ENCODE results near the gene UPP2. TPM values are rescaled to one million over a fixed set of nuclear protein-coding genes. Genes with fewer than 3 reads are reported as not detected.

The UPP2 gene
- polyA plus RNA-seq, 1 donor from 2014 or later: 0.12 TPM

DNA sequence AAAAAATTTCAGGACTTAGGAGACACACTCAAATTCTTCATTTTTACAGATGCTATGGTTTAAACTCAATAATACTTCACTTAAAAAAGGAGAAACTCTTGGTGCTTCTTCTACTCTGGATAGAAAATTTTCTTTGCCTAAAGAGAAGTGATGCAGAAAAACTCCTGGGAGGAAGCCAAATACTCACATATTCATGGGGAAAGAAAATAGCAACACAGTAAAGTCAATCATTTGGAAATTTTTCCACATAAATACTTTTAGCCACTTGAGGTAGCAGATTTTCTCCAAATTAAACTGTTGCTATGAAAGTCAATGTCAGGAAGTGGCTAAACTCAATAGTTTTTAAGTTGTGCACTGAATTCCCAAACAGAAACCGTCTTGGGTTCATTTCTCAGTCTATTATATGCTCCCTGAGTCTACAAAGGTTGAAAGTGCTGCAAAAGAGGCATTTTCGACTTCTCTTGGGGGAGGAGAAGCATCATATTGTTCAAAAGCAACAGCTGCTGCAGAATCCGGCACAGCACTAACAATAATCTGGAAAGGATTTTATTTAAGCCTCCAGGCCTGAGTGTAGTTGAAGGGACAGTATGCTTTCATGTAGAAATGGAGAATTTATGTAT lies 81.1 kb downstream of the UPP2 start:
- Histone ChIP-seq H3K9me2 (ENCODE audit: insufficient read depth, low read length) (no peaks in the 10 kb centered on the region), H3K36me3 (ENCODE audit: insufficient read depth, low read length) (no peaks in the 10 kb centered on the region), H3K9me3 (ENCODE audit: low read length) (no peaks in the 10 kb centered on the region), H4K20me1 (ENCODE audit: insufficient read depth) (no peaks in the 10 kb centered on the region), H2AFZ (ENCODE audit: low read depth, low read length) (no peak overlapping the region), H3K4me2 (ENCODE audit: low read length) (no peak overlapping the region), H3K4me3 (ENCODE audit: low read length) (no peak overlapping the region), H3K9ac (ENCODE audit: low read length) (no peak overlapping the region), H3F3A (ENCODE audit: insufficient read depth, low read length, poor library complexity, severe bottlenecking) (no peaks in the 10 kb centered on the region), H3K27me3 (ENCODE audit: insufficient read depth, low read depth, low read length) (no peaks in the 10 kb centered on the region), H3K79me2 (replicated peaks; ENCODE audit: insufficient read depth, low read length) (no peaks in the 10 kb centered on the region), H3K27ac (ENCODE audit: low read length) (no peak overlapping the region)
- TF ChIP-seq, protein P1, sequence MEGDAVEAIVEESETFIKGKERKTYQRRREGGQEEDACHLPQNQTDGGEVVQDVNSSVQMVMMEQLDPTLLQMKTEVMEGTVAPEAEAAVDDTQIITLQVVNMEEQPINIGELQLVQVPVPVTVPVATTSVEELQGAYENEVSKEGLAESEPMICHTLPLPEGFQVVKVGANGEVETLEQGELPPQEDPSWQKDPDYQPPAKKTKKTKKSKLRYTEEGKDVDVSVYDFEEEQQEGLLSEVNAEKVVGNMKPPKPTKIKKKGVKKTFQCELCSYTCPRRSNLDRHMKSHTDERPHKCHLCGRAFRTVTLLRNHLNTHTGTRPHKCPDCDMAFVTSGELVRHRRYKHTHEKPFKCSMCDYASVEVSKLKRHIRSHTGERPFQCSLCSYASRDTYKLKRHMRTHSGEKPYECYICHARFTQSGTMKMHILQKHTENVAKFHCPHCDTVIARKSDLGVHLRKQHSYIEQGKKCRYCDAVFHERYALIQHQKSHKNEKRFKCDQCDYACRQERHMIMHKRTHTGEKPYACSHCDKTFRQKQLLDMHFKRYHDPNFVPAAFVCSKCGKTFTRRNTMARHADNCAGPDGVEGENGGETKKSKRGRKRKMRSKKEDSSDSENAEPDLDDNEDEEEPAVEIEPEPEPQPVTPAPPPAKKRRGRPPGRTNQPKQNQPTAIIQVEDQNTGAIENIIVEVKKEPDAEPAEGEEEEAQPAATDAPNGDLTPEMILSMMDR (IDR thresholded peaks at IDR 0.05; ENCODE audit: poor library complexity, severe bottlenecking): no peak
- TF ChIP-seq EZH2 (IDR thresholded peaks at IDR 0.05; ENCODE audit: borderline replicate concordance, insufficient read depth, low read length, poor library complexity, severe bottlenecking) (no peak), SMC3 (conservative IDR thresholded peaks at IDR 0.05; ENCODE audit: poor library complexity) (no peak), RAD21 (conservative IDR thresholded peaks at IDR 0.05) (no peak), EP300 (conservative IDR thresholded peaks at IDR 0.05; ENCODE audit: poor library complexity, severe bottlenecking) (no peak), POLR2AphosphoS5 (IDR thresholded peaks at IDR 0.05) (no peak), REST (IDR thresholded peaks at IDR 0.05; ENCODE audit: borderline replicate concordance) (no peak), TAF1 (IDR thresholded peaks at IDR 0.05; ENCODE audit: low read depth) (no peak), MXI1 (conservative IDR thresholded peaks at IDR 0.05; ENCODE audit: poor library complexity, severe bottlenecking) (no peak)

GRCh38 chr2:158184001-158184400 lies 82.3 kb downstream of the UPP2 start:
- H3K36me3 ChIP-seq (ENCODE audit: insufficient read depth, low read length): no peaks in the 10 kb centered on the region
- H3K9me3 ChIP-seq (ENCODE audit: low read length): no peaks in the 10 kb centered on the region
- no peak overlapping the region for H3K4me2 ChIP-seq (ENCODE audit: low read length)
- no peaks in the 10 kb centered on the region for H3K79me2 ChIP-seq (replicated peaks; ENCODE audit: insufficient read depth, low read length)
- H3K9ac ChIP-seq (ENCODE audit: low read length): no peak overlapping the region
- no peak overlapping the region for H3K4me3 ChIP-seq (ENCODE audit: low read length)
- H3K27me3 ChIP-seq (ENCODE audit: insufficient read depth, low read depth, low read length): no peaks in the 10 kb centered on the region
- TF ChIP-seq EP300 (conservative IDR thresholded peaks at IDR 0.05; ENCODE audit: poor library complexity, severe bottlenecking) (no peak), TAF1 (IDR thresholded peaks at IDR 0.05; ENCODE audit: low read depth) (no peak), MXI1 (conservative IDR thresholded peaks at IDR 0.05; ENCODE audit: poor library complexity, severe bottlenecking) (no peak), REST (IDR thresholded peaks at IDR 0.05; ENCODE audit: borderline replicate concordance) (no peak), SMC3 (conservative IDR thresholded peaks at IDR 0.05; ENCODE audit: poor library complexity) (no peak), POLR2AphosphoS5 (IDR thresholded peaks at IDR 0.05) (no peak), EZH2 (IDR thresholded peaks at IDR 0.05; ENCODE audit: borderline replicate concordance, insufficient read depth, low read length, poor library complexity, severe bottlenecking) (no peak), RAD21 (conservative IDR thresholded peaks at IDR 0.05) (no peak)
- TF ChIP-seq, protein P1 (IDR thresholded peaks at IDR 0.05; ENCODE audit: poor library complexity, severe bottlenecking): no peak
- H4K20me1 ChIP-seq (ENCODE audit: insufficient read depth): no peaks in the 10 kb centered on the region
- H3F3A ChIP-seq (ENCODE audit: insufficient read depth, low read length, poor library complexity, severe bottlenecking): no peaks in the 10 kb centered on the region
- no peak overlapping the region for H2AFZ ChIP-seq (ENCODE audit: low read depth, low read length)
- no peak overlapping the region for H3K27ac ChIP-seq (ENCODE audit: low read length)
- H3K9me2 ChIP-seq (ENCODE audit: insufficient read depth, low read length): no peaks in the 10 kb centered on the region
